GM18502 (cell line): ENCODE data around the gene RPA3.

Experiments
- ATAC-seq: cut with Tn5 transposase; IDR thresholded peaks from one replicate; pipeline ENCODE4 v1.9.1; 2021; ENCODE audit warnings: mild to moderate bottlenecking; ENCODE audit not compliant: unreplicated experiment, poor library complexity

The RPA3 gene

DNA sequence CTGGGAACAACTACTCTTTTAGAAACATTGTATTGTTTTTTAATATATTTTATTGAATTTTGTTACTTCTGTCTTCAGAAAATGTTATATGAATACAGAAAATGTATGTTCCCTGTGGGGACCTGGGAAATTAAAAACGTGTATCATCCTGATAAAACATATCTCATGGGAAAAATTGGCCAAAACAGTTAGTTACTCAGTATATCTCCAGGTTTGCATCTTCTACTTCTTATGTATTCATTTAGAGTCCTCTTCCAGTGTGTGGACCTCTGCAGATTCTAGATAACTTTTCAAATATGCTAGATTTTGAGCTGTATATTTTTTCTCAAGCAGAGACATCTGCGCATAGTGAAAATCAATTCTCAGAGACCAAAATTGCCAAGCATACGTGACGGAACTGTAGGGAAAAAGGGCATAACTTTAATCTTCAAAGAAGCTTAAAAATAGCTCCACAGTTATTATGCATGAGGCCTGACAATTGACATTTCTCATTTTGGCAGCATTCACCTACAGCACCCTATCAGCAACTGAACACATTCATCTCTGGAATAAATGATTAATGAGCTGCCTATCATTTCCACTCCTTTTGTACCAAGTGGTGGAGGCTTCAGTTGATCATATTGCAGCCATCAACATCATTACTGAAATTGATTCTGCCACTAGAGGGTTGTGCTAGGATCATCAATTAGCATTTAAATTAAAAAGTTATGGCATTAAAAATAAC, 104.2 kb downstream of the RPA3 start:
- no peak for ATAC-seq

DNA sequence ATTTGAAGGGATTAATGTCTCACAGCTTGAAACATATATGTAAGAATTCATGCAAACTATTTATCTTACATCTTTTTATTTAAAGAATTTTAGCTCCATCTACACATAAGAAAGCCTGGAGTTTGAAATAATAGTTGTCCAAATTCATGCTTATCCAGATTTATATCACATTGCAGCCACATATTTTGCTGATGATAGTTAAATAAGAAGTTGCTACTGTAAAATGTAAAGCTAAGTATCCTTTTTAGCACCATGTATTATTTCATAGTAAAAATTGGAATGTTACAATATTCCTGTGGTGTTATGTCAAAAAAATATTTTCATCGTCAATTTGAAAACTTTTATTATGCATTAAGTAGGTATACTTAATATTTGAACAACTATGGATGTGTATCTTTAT, 105.2 kb downstream of the RPA3 start:
- no peak for ATAC-seq

DNA sequence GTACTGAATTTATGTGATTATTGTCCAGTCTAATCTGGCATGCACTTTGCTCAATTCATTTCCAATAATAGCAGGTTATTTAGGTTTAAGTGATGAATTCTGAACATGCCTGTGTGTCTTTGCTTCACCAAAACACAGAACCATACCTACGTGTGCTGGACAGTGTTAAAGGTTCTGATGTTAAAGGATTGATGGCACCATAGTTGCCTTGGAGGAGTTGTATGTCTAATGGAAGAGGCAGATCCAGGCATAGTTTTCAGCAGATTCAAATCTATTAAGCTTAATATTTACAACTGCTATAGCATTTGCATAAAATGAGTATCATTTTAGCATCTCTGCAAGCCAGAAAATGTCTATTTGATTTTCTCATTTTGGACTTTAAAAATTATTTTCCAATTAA, 105.9 kb downstream of the RPA3 start:
- ATAC-seq: no peak

DNA sequence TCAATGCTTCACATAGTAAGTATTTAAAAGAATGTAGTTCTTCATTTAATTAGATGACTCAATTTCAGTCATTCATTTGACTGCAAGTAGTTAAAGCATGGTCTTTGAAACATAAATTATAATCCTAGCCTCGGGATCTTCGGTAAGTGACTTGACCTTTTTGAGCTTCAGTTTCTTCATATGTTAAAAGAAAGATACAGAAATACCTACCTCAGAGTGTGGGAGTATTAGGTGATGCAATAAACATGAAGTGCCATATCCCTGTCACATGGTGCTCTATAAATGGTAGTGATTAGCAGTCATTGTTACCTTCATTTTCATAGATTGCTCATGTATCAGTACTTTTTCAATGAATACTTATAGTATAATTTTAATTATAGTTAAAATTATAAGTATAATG, 109.1 kb downstream of the RPA3 start:
- ATAC-seq: no peak

DNA sequence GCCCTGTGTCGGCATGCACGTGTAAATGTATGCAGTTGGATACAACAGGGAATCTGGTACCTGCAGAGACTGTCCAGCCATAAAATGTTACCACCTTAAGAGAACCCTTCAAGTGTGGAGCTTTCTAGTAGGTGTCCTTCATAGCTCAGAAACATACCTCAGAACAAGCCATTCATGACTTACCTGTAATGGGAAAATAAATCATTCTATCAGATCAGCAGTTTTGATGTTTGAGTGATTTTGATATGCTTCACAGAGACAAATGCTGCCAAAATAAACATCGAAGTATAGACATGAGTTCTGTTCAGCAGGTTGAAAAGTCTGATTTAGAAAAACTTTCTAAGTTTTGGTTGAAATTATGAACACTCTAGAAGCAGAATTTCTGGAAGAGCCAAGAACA, 111.4 kb downstream of the RPA3 start:
- ATAC-seq: no peak

DNA sequence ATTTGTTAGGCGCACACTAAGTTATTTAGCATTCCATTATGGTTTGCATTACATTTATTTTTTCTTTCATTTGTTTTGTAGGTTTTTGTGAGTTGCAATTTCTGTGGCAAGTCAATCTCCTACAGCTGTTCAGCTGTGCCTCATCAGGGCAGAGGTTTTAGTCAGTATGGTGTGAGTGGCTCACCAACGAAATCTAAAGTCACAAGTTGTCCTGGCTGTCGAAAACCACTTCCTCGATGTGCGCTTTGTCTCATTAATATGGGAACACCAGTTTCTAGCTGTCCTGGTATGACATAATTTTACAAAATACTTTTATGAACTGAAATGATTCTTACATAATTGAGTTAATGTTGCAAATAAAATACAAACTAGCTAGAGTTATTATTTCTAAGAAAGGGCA, 122.2 kb downstream of the RPA3 start:
- ATAC-seq: no peak

DNA sequence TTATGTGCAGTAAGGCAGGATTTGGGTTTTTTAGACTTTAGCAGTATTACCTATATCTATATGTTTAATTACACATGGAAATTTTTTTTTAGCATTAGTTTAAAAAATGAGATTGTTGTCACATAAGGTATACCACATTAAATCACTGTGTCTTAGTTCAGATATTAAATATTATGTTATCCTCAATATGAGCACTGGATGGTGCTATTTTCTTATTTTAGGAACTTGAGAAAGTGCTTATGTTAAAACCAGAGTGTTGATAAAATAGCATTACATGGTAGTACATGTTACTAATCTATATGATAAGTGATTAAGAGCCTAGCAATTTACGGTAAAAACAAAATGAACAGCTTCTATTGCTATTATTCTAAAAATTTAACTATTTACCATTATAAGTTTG, 123.0 kb downstream of the RPA3 start:
- ATAC-seq: no peak
